ENCODE results near the gene ALPG.

ALPG gene

DNA sequence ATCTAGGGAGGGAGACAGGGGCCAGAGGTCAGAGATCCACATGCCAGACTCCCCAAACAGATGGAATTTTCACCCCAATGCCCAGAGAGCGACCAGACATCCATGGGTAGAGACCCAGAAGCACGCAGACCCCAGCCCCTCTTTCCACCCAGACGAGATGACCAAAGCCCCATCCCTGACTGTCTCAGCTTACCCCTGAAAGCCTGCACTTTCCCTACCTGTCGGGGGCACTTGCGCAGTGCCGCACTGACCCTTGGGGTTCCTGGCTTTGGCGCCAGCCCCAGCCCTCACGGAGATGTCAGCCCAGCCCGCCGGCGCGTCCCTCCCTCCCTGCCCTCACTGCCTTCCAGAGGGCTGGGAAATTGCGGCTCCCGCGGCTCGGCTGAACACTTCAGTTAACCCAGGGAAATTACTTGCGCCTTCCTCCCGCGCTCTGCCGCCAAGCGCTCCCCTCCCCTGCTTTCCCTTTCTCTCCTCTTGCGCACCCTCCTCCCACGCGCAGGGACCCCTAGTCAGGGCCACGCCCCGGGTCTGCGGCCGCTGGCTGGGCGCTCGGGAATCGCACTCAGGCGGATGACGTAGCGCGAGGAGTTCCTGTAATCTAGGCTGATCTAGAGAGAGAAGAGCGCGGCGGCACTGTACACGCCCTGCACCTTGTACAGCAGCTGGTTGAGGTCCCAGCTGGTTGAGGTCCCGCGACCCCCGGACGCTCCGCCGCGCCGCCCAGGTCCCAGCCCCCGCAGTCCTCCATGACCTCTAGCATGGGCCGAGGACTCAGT lies 12.0 kb downstream of the ALPG start:
- POLR2A ChIA-PET (ENCODE audit: low non-redundant PET) = no interaction called here
- no peak for DNase-seq (ENCODE audit: low spot score)
- TF ChIP-seq, protein P1, sequence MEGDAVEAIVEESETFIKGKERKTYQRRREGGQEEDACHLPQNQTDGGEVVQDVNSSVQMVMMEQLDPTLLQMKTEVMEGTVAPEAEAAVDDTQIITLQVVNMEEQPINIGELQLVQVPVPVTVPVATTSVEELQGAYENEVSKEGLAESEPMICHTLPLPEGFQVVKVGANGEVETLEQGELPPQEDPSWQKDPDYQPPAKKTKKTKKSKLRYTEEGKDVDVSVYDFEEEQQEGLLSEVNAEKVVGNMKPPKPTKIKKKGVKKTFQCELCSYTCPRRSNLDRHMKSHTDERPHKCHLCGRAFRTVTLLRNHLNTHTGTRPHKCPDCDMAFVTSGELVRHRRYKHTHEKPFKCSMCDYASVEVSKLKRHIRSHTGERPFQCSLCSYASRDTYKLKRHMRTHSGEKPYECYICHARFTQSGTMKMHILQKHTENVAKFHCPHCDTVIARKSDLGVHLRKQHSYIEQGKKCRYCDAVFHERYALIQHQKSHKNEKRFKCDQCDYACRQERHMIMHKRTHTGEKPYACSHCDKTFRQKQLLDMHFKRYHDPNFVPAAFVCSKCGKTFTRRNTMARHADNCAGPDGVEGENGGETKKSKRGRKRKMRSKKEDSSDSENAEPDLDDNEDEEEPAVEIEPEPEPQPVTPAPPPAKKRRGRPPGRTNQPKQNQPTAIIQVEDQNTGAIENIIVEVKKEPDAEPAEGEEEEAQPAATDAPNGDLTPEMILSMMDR (conservative IDR thresholded peaks at IDR 0.05; ENCODE audit: low read depth) = no peak
- CTCF ChIA-PET = interaction anchor here (0.6 to 0.9 kb wide), 3 partner anchors 21 to 563 kb away, joined by 4 to 9 read pairs (median 5); no protein-coding TSS in a partner anchor
- H3K27ac ChIP-seq = no peak overlapping the region

DNA sequence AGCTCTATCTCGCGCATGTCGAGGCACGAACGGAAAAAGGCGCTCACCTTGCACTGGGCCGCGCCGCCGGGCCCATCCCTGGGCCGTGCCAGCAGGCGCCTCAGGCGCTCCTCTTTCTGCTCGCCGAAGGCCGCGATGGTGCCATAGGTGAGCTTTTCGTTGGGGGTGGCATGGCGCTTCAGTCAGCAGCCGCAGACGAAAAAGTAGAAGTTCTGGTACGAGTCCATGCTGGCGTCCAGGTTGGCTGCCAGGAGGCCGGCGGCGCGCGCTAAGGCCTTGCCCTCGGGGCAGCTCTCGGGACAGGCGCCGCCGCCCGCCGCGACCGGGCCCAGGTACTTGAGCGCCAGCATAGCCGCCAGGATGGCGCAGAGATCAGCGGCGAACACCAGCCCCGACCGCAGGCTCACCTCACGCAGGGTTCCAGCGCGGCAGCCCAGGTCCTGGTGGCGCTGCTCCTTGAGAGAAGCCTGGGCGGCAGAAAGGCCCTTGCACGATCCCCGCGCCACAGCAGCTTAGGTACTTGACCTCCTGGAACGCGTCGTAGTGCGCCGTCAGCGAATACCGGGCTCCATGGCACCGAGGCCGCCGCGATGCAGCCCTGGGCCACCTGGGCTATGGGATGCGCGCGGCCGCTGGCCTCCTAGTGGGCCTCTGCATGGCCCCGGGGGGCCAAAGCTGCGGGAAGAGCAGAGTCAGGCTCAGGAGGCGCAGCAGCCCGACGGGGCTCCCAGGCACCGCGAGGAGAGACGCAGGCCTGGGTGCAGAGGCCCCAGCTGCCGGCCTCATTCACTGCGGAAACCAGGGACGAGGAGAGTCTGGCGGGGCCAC lies 12.8 kb downstream of the ALPG start:
- no peak overlapping the region for H3K27ac ChIP-seq
- TF ChIP-seq, protein P1 (conservative IDR thresholded peaks at IDR 0.05; ENCODE audit: low read depth) = no peak
- DNase-seq (ENCODE audit: low spot score) = no peak
- ChIA-PET CTCF (interaction anchor here (0.6 to 0.9 kb wide), 4 partner anchors 20 to 564 kb away, joined by 4 to 9 read pairs (median 4); no protein-coding TSS in a partner anchor), POLR2A (ENCODE audit: low non-redundant PET) (no interaction called here)

DNA sequence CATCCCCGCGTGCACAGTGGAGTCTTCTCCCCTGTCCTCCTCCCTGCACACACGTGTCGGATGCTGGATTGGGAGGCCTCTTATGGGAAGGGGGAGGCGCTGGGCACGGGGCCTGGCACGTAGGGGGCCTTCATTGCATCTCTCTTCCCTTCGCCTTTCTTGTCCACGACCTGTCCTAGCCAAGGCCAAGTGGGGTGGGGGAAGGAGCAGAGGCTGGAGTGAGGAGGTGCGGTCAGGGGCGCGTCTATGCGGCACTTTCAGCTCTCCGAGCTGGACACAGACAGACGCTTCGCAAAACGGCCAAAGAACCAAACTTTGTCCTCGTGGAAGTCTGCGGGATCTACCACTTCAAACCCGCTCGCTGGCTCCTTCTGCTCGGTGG lies 13.4 kb downstream of the ALPG start:
- no peak overlapping the region for H3K27ac ChIP-seq
- POLR2A ChIA-PET (ENCODE audit: low non-redundant PET) = no interaction called here
- DNase-seq (ENCODE audit: low spot score) = no peak
- CTCF ChIA-PET = interaction anchor here (0.5 to 0.9 kb wide), 3 partner anchors 18 to 77 kb away, joined by 3 to 4 read pairs (median 4); no protein-coding TSS in a partner anchor
- TF ChIP-seq, protein P1 (conservative IDR thresholded peaks at IDR 0.05; ENCODE audit: low read depth) = no peak

DNA sequence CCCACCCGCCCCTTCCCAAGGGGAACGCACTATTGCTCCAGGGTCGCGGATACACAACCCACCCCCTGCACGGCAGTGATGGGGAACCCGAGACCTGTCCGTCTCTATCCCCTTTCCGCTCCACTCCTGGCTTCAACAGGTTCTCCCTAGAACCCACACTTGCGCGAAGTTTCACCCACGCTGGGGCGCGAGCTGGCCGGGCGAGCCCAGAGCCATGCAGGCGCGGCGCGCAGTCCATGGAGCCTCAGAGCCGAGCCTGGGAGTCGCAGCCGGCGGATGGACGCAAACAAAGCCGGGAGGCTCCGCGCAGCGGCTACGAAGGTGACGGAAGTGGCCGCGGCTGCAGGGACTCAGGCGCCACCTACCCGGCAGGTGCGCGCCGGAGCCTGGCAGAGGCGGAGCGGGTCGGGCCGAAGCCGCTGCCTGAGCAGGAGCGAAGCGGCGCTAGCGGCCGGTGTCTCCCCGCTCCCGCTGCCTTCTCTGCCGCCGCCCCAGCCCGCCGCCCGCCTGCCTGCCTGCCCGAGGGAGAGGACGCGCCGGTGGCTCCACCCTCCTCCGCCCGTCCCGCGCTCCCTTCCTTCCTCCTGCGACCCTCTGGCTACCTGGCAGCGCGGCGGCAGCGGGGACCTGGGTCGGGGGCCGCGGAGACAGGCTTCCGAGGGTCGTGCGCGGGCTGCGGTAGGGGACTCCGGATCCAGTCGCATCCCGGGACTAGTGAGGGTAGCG lies 14.0 kb downstream of the ALPG start:
- no peak overlapping the region for H3K27ac ChIP-seq
- TF ChIP-seq, protein P1 (conservative IDR thresholded peaks at IDR 0.05; ENCODE audit: low read depth) = no peak
- CTCF ChIA-PET = interaction anchor here (0.5 to 0.9 kb wide), 4 partner anchors 18 to 938 kb away, joined by 3 to 4 read pairs (median 4); no protein-coding TSS in a partner anchor
- POLR2A ChIA-PET (ENCODE audit: low non-redundant PET) = no interaction called here
- DNase-seq (ENCODE audit: low spot score) = peak; percentile 16

DNA sequence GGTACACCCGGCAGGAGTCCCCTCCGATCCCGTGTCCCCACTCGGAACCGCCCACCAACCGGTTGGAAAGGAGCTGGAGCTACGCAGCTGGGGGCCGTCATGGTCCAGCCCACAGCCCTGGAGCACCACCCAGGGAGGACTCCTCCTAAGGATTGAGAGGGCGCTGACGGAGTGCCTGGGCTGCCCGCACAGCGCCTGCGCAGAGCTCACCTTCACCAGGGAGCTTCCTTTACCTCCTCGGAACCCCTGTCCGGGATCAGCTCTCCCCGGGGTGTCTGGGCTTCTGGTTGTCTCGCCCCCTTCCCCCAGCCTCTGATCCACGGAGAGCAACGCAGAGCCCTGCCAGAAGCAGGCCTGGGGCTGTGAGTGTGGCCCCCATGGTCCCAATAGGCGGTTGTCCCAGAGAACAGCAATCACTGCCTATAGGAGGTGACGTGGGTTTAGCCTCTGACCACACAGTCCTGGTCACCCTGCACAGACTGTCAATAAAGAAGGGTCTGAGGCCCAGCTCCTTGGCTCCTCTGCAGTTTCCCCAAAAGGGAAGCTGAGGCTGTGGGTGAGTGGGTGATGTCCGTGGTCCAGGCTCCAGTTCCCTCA lies 14.6 kb downstream of the ALPG start:
- DNase-seq (ENCODE audit: low spot score) = no peak
- TF ChIP-seq, protein P1 (conservative IDR thresholded peaks at IDR 0.05; ENCODE audit: low read depth) = no peak
- no peak overlapping the region for H3K27ac ChIP-seq
- ChIA-PET CTCF (interaction anchor here (0.6 to 0.9 kb wide), 3 partner anchors 53 to 938 kb away, joined by 3 to 4 read pairs (median 3); no protein-coding TSS in a partner anchor), POLR2A (ENCODE audit: low non-redundant PET) (no interaction called here)
